H9 (cell line): Measurements from ENCODE around the gene EPHA8. TPM values are rescaled to one million over a fixed set of nuclear protein-coding genes. Genes with fewer than 3 reads are reported as not detected.

Experiments
- DNase-seq: peaks from one replicate; pipeline ENCODE4 v3.0.0-alpha.2; 2017
- H2AFZ ChIP-seq: one replicate; pipeline ENCODE4 v1.6.1; 2013; ENCODE audit warnings: mild to moderate bottlenecking, low read length, control low read depth, moderate library complexity
- H2AK5ac ChIP-seq: 2 replicates; pipeline ENCODE4 v1.6.1; 2013; ENCODE audit warnings: low read length, control low read depth, mixed read lengths; ENCODE audit not compliant: insufficient read length
- H2BK120ac ChIP-seq: one replicate; pipeline ENCODE4 v1.6.1; 2013; ENCODE audit warnings: low read depth, mild to moderate bottlenecking, low read length, control low read depth, inconsistent platforms; ENCODE audit not compliant: poor library complexity, severe bottlenecking
- H2BK12ac ChIP-seq: 2 replicates; pipeline ENCODE4 v1.6.1; 2013; ENCODE audit warnings: low read length, control low read depth, mixed read lengths, low read depth; ENCODE audit not compliant: insufficient read length
- H2BK15ac ChIP-seq: 2 replicates; pipeline ENCODE4 v1.6.1; 2013; ENCODE audit warnings: low read depth, low read length, control low read depth
- H2BK20ac ChIP-seq: one replicate; pipeline ENCODE4 v1.6.1; 2013; ENCODE audit warnings: low read depth, mild to moderate bottlenecking, low read length, control low read depth, inconsistent platforms; ENCODE audit not compliant: poor library complexity, severe bottlenecking
- H2BK5ac ChIP-seq: 2 replicates; pipeline ENCODE4 v1.6.1; 2013; ENCODE audit warnings: low read length, control low read depth, mixed read lengths; ENCODE audit not compliant: insufficient read length
- H3K14ac ChIP-seq: 2 replicates; pipeline ENCODE4 v1.6.1; 2013; ENCODE audit warnings: low read length, control low read depth; ENCODE audit not compliant: insufficient read depth
- H3K18ac ChIP-seq: 2 replicates; pipeline ENCODE4 v1.6.1; 2013; ENCODE audit warnings: low read depth, mild to moderate bottlenecking, mixed read lengths, low read length, control low read depth; ENCODE audit not compliant: insufficient read length
- H3K23ac ChIP-seq: 2 replicates; pipeline ENCODE4 v1.6.1; 2013; ENCODE audit warnings: low read length, control low read depth, mixed read lengths, low read depth; ENCODE audit not compliant: insufficient read length
- H3K23me2 ChIP-seq: 2 replicates; pipeline ENCODE4 v1.6.1; 2013; ENCODE audit warnings: low read depth, mild to moderate bottlenecking, mixed read lengths, low read length, control low read depth; ENCODE audit not compliant: insufficient read length, poor library complexity, severe bottlenecking
- H3K27ac ChIP-seq: 2 replicates; pipeline ENCODE4 v1.5.1; 2013; ENCODE audit warnings: low read length, control low read depth, mixed read lengths, low read depth; ENCODE audit not compliant: insufficient read length
- H3K27me3 ChIP-seq: 2 replicates; pipeline ENCODE4 v1.6.1; 2013; ENCODE audit warnings: low read length, control low read depth, inconsistent platforms; ENCODE audit not compliant: insufficient read depth
- H3K4ac ChIP-seq: 2 replicates; pipeline ENCODE4 v1.6.1; 2013; ENCODE audit warnings: low read depth, mild to moderate bottlenecking, control low read depth, inconsistent platforms, low read length, moderate library complexity
- H3K4me1 ChIP-seq: 2 replicates; pipeline ENCODE4 v1.6.1; 2013; ENCODE audit warnings: low read length, control low read depth, inconsistent platforms; ENCODE audit not compliant: insufficient read depth
- H3K4me2 ChIP-seq: 2 replicates; pipeline ENCODE4 v1.6.1; 2013; ENCODE audit warnings: low read length, control low read depth, mixed read lengths; ENCODE audit not compliant: insufficient read length, insufficient read depth
- H3K56ac ChIP-seq: 2 replicates; pipeline ENCODE4 v1.6.1; 2013; ENCODE audit warnings: low read depth, mild to moderate bottlenecking, mixed read lengths, low read length, control low read depth; ENCODE audit not compliant: insufficient read length
- H3K79me1 ChIP-seq: 2 replicates; pipeline ENCODE4 v1.6.1; 2013; ENCODE audit warnings: low read depth, mild to moderate bottlenecking, moderate library complexity, low read length, control low read depth, inconsistent platforms; ENCODE audit not compliant: insufficient read depth, poor library complexity, severe bottlenecking
- H3K79me2 ChIP-seq: 2 replicates; pipeline ENCODE4 v1.6.1; 2013; ENCODE audit warnings: low read length, control low read depth, inconsistent platforms; ENCODE audit not compliant: insufficient read depth
- H3K9ac ChIP-seq: 2 replicates; pipeline ENCODE4 v1.6.1; 2013; ENCODE audit warnings: low read length, control low read depth, mixed read lengths; ENCODE audit not compliant: insufficient read length; ENCODE audit errors: extremely low read depth
- H3K9me3 ChIP-seq: one replicate; pipeline ENCODE4 v1.6.1; 2013; ENCODE audit warnings: low read depth, low read length, inconsistent platforms; ENCODE audit not compliant: control insufficient read depth
- H3T11ph ChIP-seq: one replicate; pipeline ENCODE4 v1.6.1; 2013; ENCODE audit warnings: mild to moderate bottlenecking, low read length, control low read depth, inconsistent platforms
- H4K20me1 ChIP-seq: one replicate; pipeline ENCODE4 v1.6.1; 2013; ENCODE audit not compliant: control insufficient read depth, insufficient read length, insufficient read depth
- H4K5ac ChIP-seq: 2 replicates; pipeline ENCODE4 v1.6.1; 2013; ENCODE audit warnings: low read depth, mild to moderate bottlenecking, mixed read lengths, low read length, control low read depth; ENCODE audit not compliant: insufficient read length
- H4K8ac ChIP-seq: replicated peaks from 2 replicates; pipeline ENCODE4 v1.6.1; 2013; ENCODE audit warnings: low read length, control low read depth, mixed read lengths, low read depth; ENCODE audit not compliant: insufficient read length
- H4K91ac ChIP-seq: 2 replicates; pipeline ENCODE4 v1.6.1; 2013; ENCODE audit warnings: low read depth, mild to moderate bottlenecking, moderate library complexity, mixed read lengths, low read length, control low read depth; ENCODE audit not compliant: insufficient read length
- H3K27ac Mint-ChIP-seq, 3 experiments: 2 replicates in 2 of 3; 3 replicates in 1 of 3; pipeline ENCODE4 v1.8.0; 2020 to 2021; ENCODE audit warnings: mixed read lengths in 3 of 3, mild to moderate bottlenecking in 1 of 3, moderate library complexity in 1 of 3
- H3K27me3 Mint-ChIP-seq: 2 replicates; pipeline ENCODE4 v1.8.0; 2021; ENCODE audit warnings: low read depth, mild to moderate bottlenecking, moderate library complexity, mixed read lengths
- H3K36me3 Mint-ChIP-seq, 3 experiments: 2 replicates in 2 of 3; 3 replicates in 1 of 3; pipeline ENCODE4 v1.8.0; 2020 to 2021; ENCODE audit warnings: low read depth in 3 of 3, mixed read lengths in 3 of 3; ENCODE audit not compliant: insufficient read depth in 1 of 3
- H3K4me1 Mint-ChIP-seq, 2 experiments: 2 replicates each; pipeline ENCODE4 v1.8.0; 2020; ENCODE audit warnings: mixed read lengths in 2 of 2
- H3K4me3 Mint-ChIP-seq, 2 experiments: 2 replicates in 1 of 2; 3 replicates in 1 of 2; pipeline ENCODE4 v1.8.0; 2020 to 2021; ENCODE audit warnings: mild to moderate bottlenecking in 2 of 2, mixed read lengths in 2 of 2, moderate library complexity in 1 of 2
- H3K9me3 Mint-ChIP-seq, 2 experiments: 2 replicates in 1 of 2; 3 replicates in 1 of 2; pipeline ENCODE4 v1.8.0; 2020; ENCODE audit warnings: mild to moderate bottlenecking in 2 of 2, mixed read lengths in 2 of 2, moderate library complexity in 1 of 2
- CTCF ChIP-seq: fragments of 200-600 bp; sonication (generic); conservative IDR thresholded peaks from 3 replicates; pipeline ENCODE4 v1.8.0; 2021; ENCODE audit warnings: antibody characterized with exemption, mild to moderate bottlenecking
- WGBS: extraction: QIAGEN DNeasy Blood & Tissue Kit; methylation state at CpG from one replicate; pipeline ENCODE4 v1.1.7; 2013; ENCODE audit warnings: missing lambda C conversion rate, low lambda C conversion rate, mixed read lengths; ENCODE audit not compliant: insufficient read length; ENCODE audit errors: extremely low coverage; 5-methylcytosine and 5-hydroxymethylcytosine counted together
- total RNA-seq: library from RNA; stranded (reverse); gene quantifications from 2 replicates; pipeline ENCODE4 v1.2.1, GENCODE V29; 2021

Gene EPHA8
- total RNA-seq, 1 experiment from 2014 or later = 3.4 TPM

GRCh38 chr1:22522221-22522743, 41.0 kb upstream of the EPHA8 start:
- Histone ChIP-seq H4K8ac (no peak overlapping the region), H3K56ac (no peak overlapping the region), H3K27me3 (no peaks in the 10 kb centered on the region), H2AFZ (no peak overlapping the region), H3T11ph (no peak overlapping the region), H3K9me3 (no peaks in the 10 kb centered on the region), H3K4ac (no peak overlapping the region), H2BK120ac (no peak overlapping the region), H2AK5ac (no peak overlapping the region), H3K23me2 (no peaks in the 10 kb centered on the region), H4K20me1 (no peaks in the 10 kb centered on the region), H3K4me2 (no peak overlapping the region), H3K18ac (no peak overlapping the region), H2BK5ac (no peak overlapping the region), H2BK12ac (no peak overlapping the region), H3K23ac (no peak overlapping the region), H3K27ac (no peak overlapping the region), H3K14ac (no peak overlapping the region), H4K5ac (no peak overlapping the region), H2BK20ac (no peak overlapping the region), H4K91ac (no peak overlapping the region), H3K79me2 (no peaks in the 10 kb centered on the region), H3K9ac (no peak overlapping the region), H2BK15ac (no peak overlapping the region), H3K4me1 (no peaks in the 10 kb centered on the region), H3K79me1 (no peaks in the 10 kb centered on the region)
- no CpG with 5 or more reads among the region's 7 CpGs for WGBS
- Mint-ChIP-seq H3K27me3 (no peaks in the 10 kb centered on the region), H3K9me3 (no peaks in the 10 kb centered on the region), H3K36me3 (peaks cover 11 to 85% (median 28%) of the 10 kb centered on the region in 3 experiments), H3K4me1 (no peaks in the 10 kb centered on the region), H3K27ac (no peak overlapping the region), H3K4me3 (no peak overlapping the region)
- no peak for TF ChIP-seq CTCF
- DNase-seq = no peak
